ENCODE results near the gene ZNF595. TPM values are rescaled to one million over a fixed set of nuclear protein-coding genes. Genes with fewer than 3 reads are reported as not detected.
"Not testable (repeated sequence)": the region's sequence is repeated elsewhere in the genome, so short reads cannot be mapped to it uniquely, and the experiment has no call there.

Gene ZNF595
- total RNA-seq, 1 experiment from 2014 or later: 12.5 TPM

- DNase-seq; H3K9me3 Mint-ChIP-seq (ENCODE audit: low read depth, unreplicated experiment); BruUV-seq (replicated peaks); H3K27me3 Mint-ChIP-seq (ENCODE audit: unreplicated experiment); H3K27ac Mint-ChIP-seq (ENCODE audit: unreplicated experiment); CTCF ChIA-PET; intact Hi-C loops (cut with micrococcal nuclease; ENCODE audit: unreplicated experiment); H3K4me1 Mint-ChIP-seq (ENCODE audit: low read depth, unreplicated experiment); H3K4me3 Mint-ChIP-seq (ENCODE audit: low read depth, unreplicated experiment); H3K36me3 Mint-ChIP-seq (ENCODE audit: insufficient read depth, unreplicated experiment): not testable (repeated sequence)
Observed at GRCh38 chr4:28767-29542, 24.2 kb upstream of the ZNF595 start.

- H3K9me3 Mint-ChIP-seq (ENCODE audit: low read depth, unreplicated experiment); H3K27me3 Mint-ChIP-seq (ENCODE audit: unreplicated experiment); CTCF ChIA-PET; DNase-seq; H3K27ac Mint-ChIP-seq (ENCODE audit: unreplicated experiment); H3K4me1 Mint-ChIP-seq (ENCODE audit: low read depth, unreplicated experiment); H3K36me3 Mint-ChIP-seq (ENCODE audit: insufficient read depth, unreplicated experiment); H3K4me3 Mint-ChIP-seq (ENCODE audit: low read depth, unreplicated experiment); BruUV-seq (replicated peaks); intact Hi-C loops (cut with micrococcal nuclease; ENCODE audit: unreplicated experiment): not testable (repeated sequence)
Observed at GRCh38 chr4:33314-33713, 19.8 kb upstream of the ZNF595 start.

GRCh38 chr4:36559-37415, 16.3 kb upstream of the ZNF595 start:
- H3K9me3 Mint-ChIP-seq (ENCODE audit: low read depth, unreplicated experiment); H3K4me1 Mint-ChIP-seq (ENCODE audit: low read depth, unreplicated experiment); DNase-seq; BruUV-seq (replicated peaks); H3K27ac Mint-ChIP-seq (ENCODE audit: unreplicated experiment); CTCF ChIA-PET; intact Hi-C loops (cut with micrococcal nuclease; ENCODE audit: unreplicated experiment); H3K27me3 Mint-ChIP-seq (ENCODE audit: unreplicated experiment); H3K36me3 Mint-ChIP-seq (ENCODE audit: insufficient read depth, unreplicated experiment); H3K4me3 Mint-ChIP-seq (ENCODE audit: low read depth, unreplicated experiment): not testable (repeated sequence)

GRCh38 chr4:38202-38601, 14.9 kb upstream of the ZNF595 start:
- H3K4me1 Mint-ChIP-seq (ENCODE audit: low read depth, unreplicated experiment); H3K4me3 Mint-ChIP-seq (ENCODE audit: low read depth, unreplicated experiment); H3K27ac Mint-ChIP-seq (ENCODE audit: unreplicated experiment); H3K9me3 Mint-ChIP-seq (ENCODE audit: low read depth, unreplicated experiment); DNase-seq; H3K36me3 Mint-ChIP-seq (ENCODE audit: insufficient read depth, unreplicated experiment); BruUV-seq (replicated peaks); H3K27me3 Mint-ChIP-seq (ENCODE audit: unreplicated experiment); intact Hi-C loops (cut with micrococcal nuclease; ENCODE audit: unreplicated experiment): not testable (repeated sequence)
- CTCF ChIA-PET: interaction anchor here (0.6 kb wide), 1 partner anchor 455 kb away, joined by 4 read pairs; no protein-coding TSS in a partner anchor

- H3K36me3 Mint-ChIP-seq (ENCODE audit: insufficient read depth, unreplicated experiment); CTCF ChIA-PET; H3K4me1 Mint-ChIP-seq (ENCODE audit: low read depth, unreplicated experiment); BruUV-seq (replicated peaks); H3K27ac Mint-ChIP-seq (ENCODE audit: unreplicated experiment); H3K4me3 Mint-ChIP-seq (ENCODE audit: low read depth, unreplicated experiment); H3K27me3 Mint-ChIP-seq (ENCODE audit: unreplicated experiment); H3K9me3 Mint-ChIP-seq (ENCODE audit: low read depth, unreplicated experiment); intact Hi-C loops (cut with micrococcal nuclease; ENCODE audit: unreplicated experiment); DNase-seq: not testable (repeated sequence)
Observed at GRCh38 chr4:43375-43774, 9.7 kb upstream of the ZNF595 start.

GRCh38 chr4:51253-51652, 1.9 kb upstream of the ZNF595 start:
- BruUV-seq (replicated peaks); CTCF ChIA-PET; H3K36me3 Mint-ChIP-seq (ENCODE audit: insufficient read depth, unreplicated experiment); H3K27me3 Mint-ChIP-seq (ENCODE audit: unreplicated experiment); H3K4me3 Mint-ChIP-seq (ENCODE audit: low read depth, unreplicated experiment); intact Hi-C loops (cut with micrococcal nuclease; ENCODE audit: unreplicated experiment); H3K27ac Mint-ChIP-seq (ENCODE audit: unreplicated experiment); DNase-seq; H3K4me1 Mint-ChIP-seq (ENCODE audit: low read depth, unreplicated experiment); H3K9me3 Mint-ChIP-seq (ENCODE audit: low read depth, unreplicated experiment): not testable (repeated sequence)

GRCh38 chr4:51655-52277, 1.4 kb upstream of the ZNF595 start:
- H3K4me3 Mint-ChIP-seq (ENCODE audit: low read depth, unreplicated experiment); BruUV-seq (replicated peaks); H3K4me1 Mint-ChIP-seq (ENCODE audit: low read depth, unreplicated experiment); CTCF ChIA-PET; H3K27me3 Mint-ChIP-seq (ENCODE audit: unreplicated experiment); H3K27ac Mint-ChIP-seq (ENCODE audit: unreplicated experiment); intact Hi-C loops (cut with micrococcal nuclease; ENCODE audit: unreplicated experiment); H3K9me3 Mint-ChIP-seq (ENCODE audit: low read depth, unreplicated experiment); DNase-seq; H3K36me3 Mint-ChIP-seq (ENCODE audit: insufficient read depth, unreplicated experiment): not testable (repeated sequence)

- DNase-seq; H3K4me1 Mint-ChIP-seq (ENCODE audit: low read depth, unreplicated experiment); H3K27ac Mint-ChIP-seq (ENCODE audit: unreplicated experiment); BruUV-seq (replicated peaks); intact Hi-C loops (cut with micrococcal nuclease; ENCODE audit: unreplicated experiment); H3K4me3 Mint-ChIP-seq (ENCODE audit: low read depth, unreplicated experiment); CTCF ChIA-PET; H3K27me3 Mint-ChIP-seq (ENCODE audit: unreplicated experiment); H3K9me3 Mint-ChIP-seq (ENCODE audit: low read depth, unreplicated experiment); H3K36me3 Mint-ChIP-seq (ENCODE audit: insufficient read depth, unreplicated experiment): not testable (repeated sequence)
Observed at GRCh38 chr4:53521-53920, 400 bp downstream of the ZNF595 start.

GRCh38 chr4:64733-65132, 11.6 kb downstream of the ZNF595 start:
- H3K27me3 Mint-ChIP-seq (ENCODE audit: unreplicated experiment); H3K36me3 Mint-ChIP-seq (ENCODE audit: insufficient read depth, unreplicated experiment); H3K27ac Mint-ChIP-seq (ENCODE audit: unreplicated experiment); H3K4me1 Mint-ChIP-seq (ENCODE audit: low read depth, unreplicated experiment); intact Hi-C loops (cut with micrococcal nuclease; ENCODE audit: unreplicated experiment); BruUV-seq (replicated peaks); CTCF ChIA-PET; H3K9me3 Mint-ChIP-seq (ENCODE audit: low read depth, unreplicated experiment); DNase-seq; H3K4me3 Mint-ChIP-seq (ENCODE audit: low read depth, unreplicated experiment): not testable (repeated sequence)

Data from Calu3 (cell line).